ENCODE measurements around the gene NDUFS6.

NDUFS6 gene

GRCh38 chr5:1784197-1785050 lies 16.8 kb upstream of the NDUFS6 start:
- no peak for TF ChIP-seq CTCF (IDR thresholded peaks at IDR 0.05; ENCODE audit: low read depth, low read length)
- no peak overlapping the region for H3K4me3 ChIP-seq (ENCODE audit: low read depth, low read length)

- TF ChIP-seq CTCF (IDR thresholded peaks at IDR 0.05; ENCODE audit: low read depth, low read length): no peak
- no peak overlapping the region for H3K4me3 ChIP-seq (ENCODE audit: low read depth, low read length)
Observed at GRCh38 chr5:1785062-1785461, 16.1 kb upstream of the NDUFS6 start.

GRCh38 chr5:1785984-1786383 lies 15.2 kb upstream of the NDUFS6 start:
- no peak for TF ChIP-seq CTCF (IDR thresholded peaks at IDR 0.05; ENCODE audit: low read depth, low read length)
- H3K4me3 ChIP-seq (ENCODE audit: low read depth, low read length): no peak overlapping the region

- no peak for TF ChIP-seq CTCF (IDR thresholded peaks at IDR 0.05; ENCODE audit: low read depth, low read length)
- H3K4me3 ChIP-seq (ENCODE audit: low read depth, low read length): no peak overlapping the region
Observed at GRCh38 chr5:1786621-1787471, 14.4 kb upstream of the NDUFS6 start.

- no peak for TF ChIP-seq CTCF (IDR thresholded peaks at IDR 0.05; ENCODE audit: low read depth, low read length)
- no peak overlapping the region for H3K4me3 ChIP-seq (ENCODE audit: low read depth, low read length)
Observed at GRCh38 chr5:1787472-1788047, 13.6 kb upstream of the NDUFS6 start.

GRCh38 chr5:1788200-1788599 lies 13.0 kb upstream of the NDUFS6 start:
- no peak overlapping the region for H3K4me3 ChIP-seq (ENCODE audit: low read depth, low read length)
- TF ChIP-seq CTCF (IDR thresholded peaks at IDR 0.05; ENCODE audit: low read depth, low read length): no peak

All from WI38 (cell line).